ENCODE results near the gene NIPAL3. TPM values are rescaled to one million over a fixed set of nuclear protein-coding genes. Genes with fewer than 3 reads are reported as not detected.
"Not testable (repeated sequence)": the region's sequence is repeated elsewhere in the genome, so short reads cannot be mapped to it uniquely, and the experiment has no call there.

The NIPAL3 gene
- total RNA-seq, 1 experiment from 2014 or later: not detected

DNA sequence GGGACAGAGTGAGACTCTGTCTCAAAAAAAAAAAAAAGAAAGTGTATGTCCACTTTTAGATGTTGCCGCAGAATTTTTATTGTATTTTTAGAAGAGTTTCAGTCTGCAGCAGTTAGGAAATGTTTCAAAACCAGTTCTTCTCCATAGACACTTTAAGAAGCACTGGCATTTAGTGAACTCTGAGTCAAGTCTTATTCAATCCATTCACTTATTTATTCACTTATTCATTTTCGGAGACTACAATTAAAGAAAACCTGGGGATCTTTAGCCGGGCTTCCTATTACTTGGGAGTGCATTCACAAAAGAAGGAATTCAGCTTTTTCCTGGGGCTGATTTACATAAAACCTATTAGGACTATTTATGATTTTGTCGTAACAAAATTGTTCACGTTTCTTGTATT is 99.3 kb downstream of the NIPAL3 start:
- H3K27me3 ChIP-seq: peaks cover 6% of the 10 kb centered on the region
- no peak overlapping the region for H3K4me3 ChIP-seq
- H3K36me3 ChIP-seq: no peaks in the 10 kb centered on the region
- H3K27ac ChIP-seq: no peak overlapping the region
- DNase-seq: no peak
- no peaks in the 10 kb centered on the region for H3K4me1 ChIP-seq
- H3K9me3 ChIP-seq (replicated peaks): no peaks in the 10 kb centered on the region

- H3K9me3 ChIP-seq (replicated peaks); H3K27ac ChIP-seq; H3K36me3 ChIP-seq; H3K4me3 ChIP-seq; H3K27me3 ChIP-seq; H3K4me1 ChIP-seq; DNase-seq: not testable (repeated sequence)
Measured at GRCh38 chr1:24515671-24516209, 100.1 kb downstream of the NIPAL3 start.

GRCh38 chr1:24516506-24516905 is 100.9 kb downstream of the NIPAL3 start:
- Histone ChIP-seq H3K36me3 (no peaks in the 10 kb centered on the region), H3K27ac (no peak overlapping the region), H3K4me3 (no peak overlapping the region), H3K4me1 (no peaks in the 10 kb centered on the region), H3K27me3 (peaks cover 6% of the 10 kb centered on the region), H3K9me3 (replicated peaks) (0 out of 2 replicates have a peak, but pooled peaks cover 3% of the 10 kb centered on the region)
- DNase-seq: no peak

GRCh38 chr1:24517898-24518297 is 102.3 kb downstream of the NIPAL3 start:
- no peak for DNase-seq
- Histone ChIP-seq H3K9me3 (replicated peaks) (0 out of 2 replicates have a peak, but pooled peaks cover 3% of the 10 kb centered on the region), H3K27ac (no peak overlapping the region), H3K36me3 (no peaks in the 10 kb centered on the region), H3K4me3 (no peak overlapping the region), H3K27me3 (peaks cover 6% of the 10 kb centered on the region), H3K4me1 (no peaks in the 10 kb centered on the region)

- not testable (repeated sequence) for H3K9me3 ChIP-seq (replicated peaks); H3K27me3 ChIP-seq; H3K27ac ChIP-seq; H3K36me3 ChIP-seq; H3K4me3 ChIP-seq; DNase-seq; H3K4me1 ChIP-seq
Measured at GRCh38 chr1:24520282-24520681, 104.7 kb downstream of the NIPAL3 start.

Other genes with a start within 250 kb of the NIPAL3 start
- gene IFNLR1, start 228.5 kb upstream of the NIPAL3 start, total RNA-seq (2014; rRNA removed; shearing (Covaris generic)): not detected in 2 replicates
- gene GRHL3, start 96.4 kb upstream of the NIPAL3 start, total RNA-seq (2014; rRNA removed; shearing (Covaris generic)): not detected in 2 replicates
- not detected in 2 replicates for gene STPG1, start 2.0 kb upstream of the NIPAL3 start, total RNA-seq (2014; rRNA removed; shearing (Covaris generic))
- 0.18 and 0.25 TPM in 2 replicates for gene RCAN3, start 87.0 kb downstream of the NIPAL3 start, total RNA-seq (2014; rRNA removed; shearing (Covaris generic))
- not detected in 2 replicates for gene NCMAP, start 140.3 kb downstream of the NIPAL3 start, total RNA-seq (2014; rRNA removed; shearing (Covaris generic))
- gene SRRM1, start 227.5 kb downstream of the NIPAL3 start, total RNA-seq (2014; rRNA removed; shearing (Covaris generic)): 114 and 131 TPM in 2 replicates

All from SJCRH30 (cell line).